Measurements from ENCODE around the gene TMEM225B.

TMEM225B gene

DNA sequence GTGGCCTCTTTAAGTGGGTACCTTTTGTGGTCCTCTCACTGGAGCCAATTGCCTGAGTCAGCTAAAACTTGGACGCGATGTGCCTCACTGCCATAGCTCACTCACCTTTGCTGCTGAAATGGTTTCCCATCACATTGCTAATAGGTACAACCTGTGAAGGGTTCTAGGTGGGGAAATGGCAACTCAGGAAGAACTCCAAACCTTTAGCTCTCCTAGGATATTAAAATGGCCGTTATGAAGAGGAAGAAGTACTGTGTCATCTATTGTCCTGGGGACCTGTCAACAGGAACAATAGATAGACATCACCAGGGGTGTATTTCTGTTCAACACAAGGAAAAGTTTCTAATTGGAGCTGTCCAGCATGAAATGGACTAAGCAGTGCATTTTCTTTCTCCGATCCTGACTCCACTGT is 40.9 kb upstream of the TMEM225B start:
- DNase-seq (ENCODE audit: low spot score), result no peak

GRCh38 chr7:99557940-99558305 is 40.1 kb upstream of the TMEM225B start:
- no peak for TF ChIP-seq CTCF (IDR thresholded peaks at IDR 0.05; ENCODE audit: borderline replicate concordance, control extremely low read depth, extremely low read depth, insufficient read depth, missing control alignments)
- in situ Hi-C loops (cut with MboI; ENCODE audit: low sequenced_read_pairs, unreplicated experiment), result no loop called here
- no peak for DNase-seq (ENCODE audit: low spot score)

More for the DNA sequence above, 40.9 kb upstream of the TMEM225B start:
- no peak for TF ChIP-seq CTCF (IDR thresholded peaks at IDR 0.05; ENCODE audit: borderline replicate concordance, control extremely low read depth, extremely low read depth, insufficient read depth, missing control alignments)
- in situ Hi-C loops (cut with MboI; ENCODE audit: low sequenced_read_pairs, unreplicated experiment), result no loop called here

GRCh38 chr7:99558306-99559174 is 39.5 kb upstream of the TMEM225B start, which contains the start of gene ZNF655:
Gene ZNF655 (plus strand): TSS chr7:99558642. CDS start chr7:99560560, 1,918 bp downstream.
- no peak for TF ChIP-seq CTCF (IDR thresholded peaks at IDR 0.05; ENCODE audit: borderline replicate concordance, control extremely low read depth, extremely low read depth, insufficient read depth, missing control alignments)
- in situ Hi-C loops (cut with MboI; ENCODE audit: low sequenced_read_pairs, unreplicated experiment), result no loop called here
- DNase-seq (ENCODE audit: low spot score), result peak; percentile 97

DNA sequence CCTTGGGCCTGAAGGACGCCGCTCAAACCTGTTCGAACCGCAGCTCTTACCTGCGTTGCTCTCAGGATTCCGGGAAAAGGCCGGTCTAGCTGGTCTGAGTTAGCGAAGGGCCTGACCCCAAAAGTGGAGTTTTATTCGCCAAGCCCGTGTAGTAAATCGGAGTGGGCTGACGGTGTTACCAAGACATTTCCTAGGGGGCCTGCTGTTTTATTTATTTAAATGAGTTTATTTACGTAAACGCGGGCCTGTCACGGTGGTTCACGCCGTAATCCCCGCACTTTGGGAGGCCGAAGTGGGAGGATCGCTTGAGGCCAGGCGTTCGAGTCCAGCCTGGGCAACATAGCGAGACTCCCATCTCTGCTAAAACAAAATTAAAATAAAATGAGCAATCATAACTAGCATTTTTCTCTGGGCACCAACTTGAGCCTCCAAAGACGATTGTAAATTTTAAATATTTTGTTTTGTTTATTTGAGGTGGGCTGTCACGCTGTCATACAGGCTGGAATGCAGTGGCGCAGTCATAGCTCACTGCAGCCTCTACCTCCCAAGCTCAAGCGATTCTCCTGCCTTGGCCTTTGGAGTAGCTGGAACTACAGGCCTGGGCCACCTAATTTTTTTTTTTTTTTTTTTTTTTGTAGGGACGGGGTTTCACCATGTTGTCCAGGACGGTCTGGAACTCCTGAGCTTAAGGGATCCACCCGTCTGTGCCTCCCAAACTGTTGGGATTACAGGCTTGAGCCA is 38.7 kb upstream of the TMEM225B start:
- in situ Hi-C loops (cut with MboI; ENCODE audit: low sequenced_read_pairs, unreplicated experiment), result no loop called here
- DNase-seq (ENCODE audit: low spot score), result no peak

DNA sequence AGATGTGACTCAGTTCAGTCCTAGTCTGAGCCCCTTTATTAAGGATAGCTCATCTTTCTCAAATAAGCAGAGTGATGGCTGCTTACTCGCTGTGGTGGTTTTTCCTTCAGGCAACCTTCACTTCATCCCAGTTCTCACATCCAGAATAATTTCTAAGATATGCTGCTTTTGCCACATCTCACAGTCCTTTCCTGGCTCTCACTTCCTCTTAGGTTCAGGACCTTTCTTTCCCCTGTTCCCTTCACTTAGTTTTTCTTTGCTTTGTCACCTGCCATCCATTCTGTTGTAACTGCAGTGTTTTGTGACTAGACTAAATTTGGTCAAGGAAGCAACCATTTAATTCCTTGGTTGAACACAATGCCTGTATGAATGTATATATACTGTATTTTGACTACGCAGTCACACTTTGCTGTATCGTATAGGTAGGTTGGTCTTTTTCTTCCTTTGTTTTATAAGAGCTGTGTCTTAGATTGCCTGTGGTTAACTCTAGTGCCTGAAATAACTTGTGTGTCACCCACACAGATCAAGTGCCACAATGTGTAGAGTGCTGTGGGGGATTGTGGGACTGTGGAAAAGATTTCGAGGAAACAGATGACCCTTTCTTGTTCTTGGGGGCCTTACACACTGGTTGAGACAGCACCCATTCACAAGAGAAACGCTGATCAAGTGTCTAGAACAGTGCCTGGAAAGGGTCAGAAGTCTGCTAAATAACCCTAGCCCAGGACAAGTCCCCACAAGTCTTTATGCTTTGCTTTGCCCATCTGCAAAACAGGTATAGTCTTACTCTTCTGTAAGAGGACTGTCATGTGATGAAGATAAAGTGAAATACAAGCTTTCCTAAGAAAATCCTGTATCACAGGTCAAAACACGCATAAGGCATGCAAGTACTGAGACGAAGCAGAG is 37.0 kb upstream of the TMEM225B start:
- in situ Hi-C loops (cut with MboI; ENCODE audit: low sequenced_read_pairs, unreplicated experiment), result no loop called here
- TF ChIP-seq CTCF (IDR thresholded peaks at IDR 0.05; ENCODE audit: borderline replicate concordance, control extremely low read depth, extremely low read depth, insufficient read depth, missing control alignments), result no peak
- DNase-seq (ENCODE audit: low spot score), result no peak

More for the DNA sequence above, 38.7 kb upstream of the TMEM225B start:
- no peak for TF ChIP-seq CTCF (IDR thresholded peaks at IDR 0.05; ENCODE audit: borderline replicate concordance, control extremely low read depth, extremely low read depth, insufficient read depth, missing control alignments)

DNA sequence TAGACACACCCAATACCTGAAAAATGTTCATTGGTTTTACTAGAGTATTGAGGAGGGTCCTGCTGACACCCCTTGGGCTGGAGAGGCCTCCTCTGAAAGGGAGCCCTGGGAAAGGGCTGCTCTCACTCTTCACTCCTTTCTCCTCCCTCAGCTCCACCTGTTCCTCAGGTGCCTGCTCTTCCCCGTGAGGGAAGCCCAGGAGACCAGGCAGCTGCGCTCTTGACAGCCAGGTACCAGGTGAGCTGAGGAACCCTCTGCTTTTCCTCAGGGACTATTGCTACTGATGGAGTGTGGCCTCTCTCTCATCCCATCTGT is 36.4 kb upstream of the TMEM225B start:
- no peak for TF ChIP-seq CTCF (IDR thresholded peaks at IDR 0.05; ENCODE audit: borderline replicate concordance, control extremely low read depth, extremely low read depth, insufficient read depth, missing control alignments)
- in situ Hi-C loops (cut with MboI; ENCODE audit: low sequenced_read_pairs, unreplicated experiment), result no loop called here
- no peak for DNase-seq (ENCODE audit: low spot score)
